NB4 (cell line): ENCODE results near the gene SRC.

ENCODE experiments used
- CTCF ChIP-seq: IDR thresholded peaks from one replicate; pipeline ENCODE4 v1.5.1; 2012; ENCODE audit warnings: low read depth, low read length
- MAX ChIP-seq: IDR thresholded peaks from 2 replicates; pipeline ENCODE4 v1.6.1; 2011; ENCODE audit warnings: low read depth, low read length
- MYC ChIP-seq: IDR thresholded peaks from 2 replicates; pipeline ENCODE4 v1.6.1; 2011; ENCODE audit warnings: low read depth, low read length
- POLR2A ChIP-seq: IDR thresholded peaks from 2 replicates; pipeline ENCODE4 v1.6.1; 2011; ENCODE audit warnings: mild to moderate bottlenecking; ENCODE audit not compliant: insufficient read length; ENCODE audit errors: extremely low read depth

GRCh38 chr20:37350649-37351574, 5.0 kb downstream of the SRC start:
- TF ChIP-seq MAX (no peak), CTCF (no peak), POLR2A (no peak), MYC (no peak)
